Retinal pigment epithelial cell (primary cell): ENCODE data around the gene FBXO31.

Experiments
- DNase-seq: peaks from one replicate; pipeline ENCODE4 v3.0.0-alpha.2; 2010; ENCODE audit warnings: low read depth
- H3K4me3 ChIP-seq: 2 replicates; pipeline ENCODE4 v1.5.1; 2011; ENCODE audit warnings: mild to moderate bottlenecking, low read length, control low read depth, moderate library complexity
- CTCF ChIP-seq: conservative IDR thresholded peaks from 2 replicates; pipeline ENCODE4 v1.5.1; 2011; ENCODE audit warnings: low read depth, low read length, control low read depth, inconsistent platforms

FBXO31 gene

GRCh38 chr16:87383505-87384161 is at the start of gene FBXO31:
Gene FBXO31, minus strand, starts transcription at chr16:87383776. Its CDS starts 32 bp downstream, at chr16:87383744.
- peak; percentile 62 for DNase-seq
- TF ChIP-seq CTCF: no peak
- peak within 1 kb of the TSS; percentile 76 for H3K4me3 ChIP-seq

GRCh38 chr16:87432330-87432915 is 48.8 kb upstream of the FBXO31 start:
- H3K4me3 ChIP-seq: no peak overlapping the region
- no peak for TF ChIP-seq CTCF
- DNase-seq: no peak

- DNase-seq: no peak
- no peak overlapping the region for H3K4me3 ChIP-seq
- TF ChIP-seq CTCF: no peak
These were observed 48.4 kb upstream of the FBXO31 start for GRCh38 chr16:87431926-87432325.

GRCh38 chr16:87426423-87427215 is 43.0 kb upstream of the FBXO31 start:
- H3K4me3 ChIP-seq: no peak overlapping the region
- TF ChIP-seq CTCF: no peak
- DNase-seq: no peak

- no peak for TF ChIP-seq CTCF
- DNase-seq: no peak
These were observed 42.4 kb upstream of the FBXO31 start for GRCh38 chr16:87425941-87426340.

GRCh38 chr16:87424266-87424665 is 40.7 kb upstream of the FBXO31 start:
- DNase-seq: no peak
- TF ChIP-seq CTCF: no peak
- H3K4me3 ChIP-seq: no peak overlapping the region

More at GRCh38 chr16:87425941-87426340, 42.4 kb upstream of the FBXO31 start:
- no peak overlapping the region for H3K4me3 ChIP-seq
